OCI-LY1 (cell line): ENCODE results near the gene TRMT44.
"Not testable (repeated sequence)": the region's sequence is repeated elsewhere in the genome, so short reads cannot be mapped to it uniquely, and the experiment has no call there.

Experiments used
- H2AFZ ChIP-seq: fragments of 200-600 bp; sonication (generic), shearing (Covaris generic); 2 replicates; pipeline ENCODE4 v1.6.0; 2014; ENCODE audit warnings: antibody characterized with exemption, mild to moderate bottlenecking, low read length
- H3F3A ChIP-seq: fragments of 200-600 bp; sonication (generic), shearing (Covaris generic); 2 replicates; pipeline ENCODE4 v1.6.0; 2014; ENCODE audit warnings: mild to moderate bottlenecking, antibody characterized with exemption, low read length, moderate library complexity; ENCODE audit not compliant: insufficient read depth
- H3K27ac ChIP-seq: fragments of 200-600 bp; sonication (generic); 2 replicates; pipeline ENCODE4 v1.5.1; 2014; ENCODE audit warnings: low read length, mixed run types, mild to moderate bottlenecking, low read depth; ENCODE audit not compliant: poor library complexity, severe bottlenecking
- H3K27me3 ChIP-seq: fragments of 200-600 bp; sonication (generic); 2 replicates; pipeline ENCODE4 v1.6.0; 2014; ENCODE audit warnings: antibody characterized with exemption, mild to moderate bottlenecking, low read length, moderate library complexity; ENCODE audit not compliant: insufficient read depth
- H3K36me3 ChIP-seq: fragments of 200-600 bp; sonication (generic); 2 replicates; pipeline ENCODE4 v1.6.1; 2014; ENCODE audit warnings: mild to moderate bottlenecking, antibody characterized with exemption, low read length, moderate library complexity, mixed read lengths; ENCODE audit not compliant: insufficient read depth
- H3K4me1 ChIP-seq: fragments of 200-600 bp; sonication (generic); 2 replicates; pipeline ENCODE4 v1.5.1; 2014; ENCODE audit warnings: mild to moderate bottlenecking, low read length, moderate library complexity; ENCODE audit not compliant: insufficient read depth, severe bottlenecking
- H3K4me2 ChIP-seq: fragments of 200-600 bp; sonication (generic), shearing (Covaris generic); 2 replicates; pipeline ENCODE4 v1.6.1; 2014; ENCODE audit warnings: low read length
- H3K4me3 ChIP-seq: fragments of 200-600 bp; sonication (generic); 2 replicates; pipeline ENCODE4 v1.5.1; 2014; ENCODE audit warnings: low read length, low read depth, mild to moderate bottlenecking, mixed read lengths; ENCODE audit not compliant: poor library complexity, severe bottlenecking
- H3K79me2 ChIP-seq: fragments of 200-600 bp; shearing (Covaris generic); 2 replicates; pipeline ENCODE4 v1.6.1; 2016; ENCODE audit warnings: mixed run types, low read length, mixed read lengths; ENCODE audit not compliant: insufficient read depth
- H3K9ac ChIP-seq: fragments of 200-600 bp; sonication (generic), shearing (Covaris generic); 2 replicates; pipeline ENCODE4 v1.6.1; 2014; ENCODE audit warnings: mild to moderate bottlenecking, low read length, mixed read lengths
- H3K9me2 ChIP-seq: fragments of 200-600 bp; sonication (generic), shearing (Covaris generic); 2 replicates; pipeline ENCODE4 v1.6.1; 2014; ENCODE audit warnings: low read depth, mild to moderate bottlenecking, low read length, mixed read lengths
- H3K9me3 ChIP-seq: fragments of 200-600 bp; shearing (Covaris generic); 2 replicates; pipeline ENCODE4 v1.6.1; 2014; ENCODE audit warnings: low read length, mixed read lengths
- H4K20me1 ChIP-seq: fragments of 200-600 bp; sonication (generic), shearing (Covaris generic); 2 replicates; pipeline ENCODE4 v1.6.0; 2016; ENCODE audit warnings: mild to moderate bottlenecking, low read length; ENCODE audit not compliant: insufficient read depth
- CTCF ChIP-seq: fragments of 200-600 bp; sonication (generic), shearing (Covaris generic); IDR thresholded peaks from 2 replicates; pipeline ENCODE4 v1.5.1; 2017; ENCODE audit warnings: mild to moderate bottlenecking, antibody characterized with exemption, low read length, moderate library complexity, mixed read lengths
- EZH2 ChIP-seq: fragments of 200-600 bp; sonication (generic), shearing (Covaris generic); IDR thresholded peaks from 2 replicates; pipeline ENCODE4 v1.8.0; 2017; ENCODE audit warnings: borderline replicate concordance, mixed run types, mild to moderate bottlenecking, antibody characterized with exemption, low read length, moderate library complexity, mixed read lengths

Gene TRMT44

GRCh38 chr4:8417071-8417614, 23.4 kb upstream of the TRMT44 start:
- H3K27ac ChIP-seq: no peak overlapping the region
- no peaks in the 10 kb centered on the region for H3K9me3 ChIP-seq
- H2AFZ ChIP-seq: no peak overlapping the region
- TF ChIP-seq CTCF (no peak), EZH2 (no peak)
- no peaks in the 10 kb centered on the region for H3K27me3 ChIP-seq
- no peaks in the 10 kb centered on the region for H3K4me1 ChIP-seq
- H3K4me2 ChIP-seq: no peak overlapping the region
- H3K79me2 ChIP-seq: no peaks in the 10 kb centered on the region
- no peak overlapping the region for H3K4me3 ChIP-seq
- H3K9me2 ChIP-seq: no peaks in the 10 kb centered on the region
- no peaks in the 10 kb centered on the region for H3F3A ChIP-seq
- no peak overlapping the region for H3K9ac ChIP-seq
- no peaks in the 10 kb centered on the region for H4K20me1 ChIP-seq
- peaks cover 3% of the 10 kb centered on the region; the same call in 1 of the 2 replicates for H3K36me3 ChIP-seq

GRCh38 chr4:8419222-8420041, 21.1 kb upstream of the TRMT44 start:
- no peaks in the 10 kb centered on the region for H3K79me2 ChIP-seq
- no peak overlapping the region for H3K4me2 ChIP-seq
- H4K20me1 ChIP-seq: no peaks in the 10 kb centered on the region
- H3F3A ChIP-seq: no peaks in the 10 kb centered on the region
- H3K27ac ChIP-seq: no peak overlapping the region
- H2AFZ ChIP-seq: no peak overlapping the region
- no peak overlapping the region for H3K9ac ChIP-seq
- H3K9me2 ChIP-seq: no peaks in the 10 kb centered on the region
- H3K9me3 ChIP-seq: no peaks in the 10 kb centered on the region
- H3K4me3 ChIP-seq: no peak overlapping the region
- no peaks in the 10 kb centered on the region for H3K4me1 ChIP-seq
- H3K27me3 ChIP-seq: no peaks in the 10 kb centered on the region
- H3K36me3 ChIP-seq: no peaks in the 10 kb centered on the region
- no peak for TF ChIP-seq CTCF
- no peak for TF ChIP-seq EZH2

GRCh38 chr4:8420151-8420550, 20.4 kb upstream of the TRMT44 start:
- H3K9me3 ChIP-seq, H3K27ac ChIP-seq, H3K4me3 ChIP-seq, H3K27me3 ChIP-seq, H3K9me2 ChIP-seq, H3K36me3 ChIP-seq, H3K9ac ChIP-seq, H2AFZ ChIP-seq, H3F3A ChIP-seq, H4K20me1 ChIP-seq, H3K79me2 ChIP-seq, H3K4me2 ChIP-seq, H3K4me1 ChIP-seq: not testable (repeated sequence)

- no peak overlapping the region for H3K4me3 ChIP-seq
- no peak overlapping the region for H3K4me2 ChIP-seq
- no peak overlapping the region for H3K9ac ChIP-seq
- H3K9me2 ChIP-seq: no peaks in the 10 kb centered on the region
- H4K20me1 ChIP-seq: no peaks in the 10 kb centered on the region
- H3K9me3 ChIP-seq: no peaks in the 10 kb centered on the region
- no peak overlapping the region for H2AFZ ChIP-seq
- TF ChIP-seq CTCF (no peak), EZH2 (no peak)
- H3K27ac ChIP-seq: no peak overlapping the region
- H3F3A ChIP-seq: no peaks in the 10 kb centered on the region
- H3K27me3 ChIP-seq: no peaks in the 10 kb centered on the region
- no peaks in the 10 kb centered on the region for H3K4me1 ChIP-seq
- no peaks in the 10 kb centered on the region for H3K36me3 ChIP-seq
- no peaks in the 10 kb centered on the region for H3K79me2 ChIP-seq
These were observed 18.2 kb upstream of the TRMT44 start for GRCh38 chr4:8422327-8422726.
